Upper lobe of left lung (tissue), 6 donors: ENCODE results near the gene USP53. TPM values are rescaled to one million over a fixed set of nuclear protein-coding genes. Genes with fewer than 3 reads are reported as not detected.

Experiments used
- ATAC-seq, 2 donors: fragments of 200-7000 bp; cut with Tn5 transposase; one replicate each; pipeline ENCODE4 v1.9.1; 2022; ENCODE audit warnings: mild to moderate bottlenecking in 2 of 2, moderate library complexity in 2 of 2; ENCODE audit not compliant: low FRiP score in 2 of 2
- DNase-seq, 2 donors: peaks; one replicate each; pipeline ENCODE4 v3.0.0-alpha.2; 2019 to 2020
- H3K27ac ChIP-seq, 4 donors: fragments of 200-600 bp; sonication (generic); one replicate each; pipeline ENCODE4 v1.5.1; 2016 to 2019
- H3K27me3 ChIP-seq, 4 donors: fragments of 200-600 bp; sonication (generic); one replicate each; pipeline ENCODE4 v1.5.1; 2017 to 2019
- H3K36me3 ChIP-seq, 4 donors: fragments of 200-600 bp; sonication (generic); one replicate each; pipeline ENCODE4 v1.5.1; 2016 to 2019
- H3K4me1 ChIP-seq, 4 donors: fragments of 200-600 bp; sonication (generic); one replicate each; pipeline ENCODE4 v1.5.1; 2018 to 2019
- H3K4me3 ChIP-seq, 4 donors: fragments of 200-600 bp; sonication (generic); one replicate each; pipeline ENCODE4 v1.5.1; 2017 to 2019; ENCODE audit warnings: mild to moderate bottlenecking in 2 of 4, moderate library complexity in 1 of 4
- H3K9me3 ChIP-seq, 4 donors: fragments of 200-600 bp; sonication (generic); one replicate each; pipeline ENCODE4 v1.5.1; 2018 to 2019
- EP300 ChIP-seq, 4 donors: sonication (generic); formaldehyde crosslinking; IDR thresholded peaks; one replicate each; pipeline ENCODE4 v1.5.1; 2017; ENCODE audit warnings: antibody characterized with exemption in 4 of 4, control low read depth in 2 of 4
- POLR2A ChIP-seq, 4 donors: fragments of 450-650 bp; IDR thresholded peaks; one replicate each; pipeline ENCODE4 v1.5.1; 2016 to 2017; ENCODE audit warnings: antibody characterized with exemption in 4 of 4, mild to moderate bottlenecking in 2 of 4
- POLR2AphosphoS5 ChIP-seq, 2 donors: sonication (generic); formaldehyde crosslinking; IDR thresholded peaks; one replicate each; pipeline ENCODE4 v1.5.1; 2017; ENCODE audit warnings: antibody characterized with exemption in 2 of 2
- WGBS, 2 donors: methylation state at CpG; one replicate each; pipeline ENCODE4 v1.1.5; 2017 to 2018; 5-methylcytosine and 5-hydroxymethylcytosine counted together
- total RNA-seq, 6 donors: library from RNA; depleted of rRNA in 4 of 6; stranded (reverse); fragments of >200 nt in 4 of 6; gene quantifications; one replicate each; pipeline versions ENCODE4 v1.1.0 to v1.2.1, GENCODE V29; 2016 to 2021
- TF ChIP-seq, protein P1 (sequence below), 6 experiments: fragments of 450-650 bp in 4 of 6; fragments of 200-600 bp in 2 of 6; sonication (generic) in 2 of 6; IDR thresholded peaks; one replicate each; pipeline ENCODE4 v1.5.1; 2016 to 2019; ENCODE audit warnings: antibody characterized with exemption in 6 of 6
- donor health status: DM: no; HTN: no; CAD: no; lungs with moderate emphysema.
- donor health status: DM: no; HTN: yes; CAD: no; lungs with severe emphysema.

Gene USP53
- total RNA-seq, 6 donors from 2014 or later, result 44.4 to 130 (median 56.0) TPM

DNA sequence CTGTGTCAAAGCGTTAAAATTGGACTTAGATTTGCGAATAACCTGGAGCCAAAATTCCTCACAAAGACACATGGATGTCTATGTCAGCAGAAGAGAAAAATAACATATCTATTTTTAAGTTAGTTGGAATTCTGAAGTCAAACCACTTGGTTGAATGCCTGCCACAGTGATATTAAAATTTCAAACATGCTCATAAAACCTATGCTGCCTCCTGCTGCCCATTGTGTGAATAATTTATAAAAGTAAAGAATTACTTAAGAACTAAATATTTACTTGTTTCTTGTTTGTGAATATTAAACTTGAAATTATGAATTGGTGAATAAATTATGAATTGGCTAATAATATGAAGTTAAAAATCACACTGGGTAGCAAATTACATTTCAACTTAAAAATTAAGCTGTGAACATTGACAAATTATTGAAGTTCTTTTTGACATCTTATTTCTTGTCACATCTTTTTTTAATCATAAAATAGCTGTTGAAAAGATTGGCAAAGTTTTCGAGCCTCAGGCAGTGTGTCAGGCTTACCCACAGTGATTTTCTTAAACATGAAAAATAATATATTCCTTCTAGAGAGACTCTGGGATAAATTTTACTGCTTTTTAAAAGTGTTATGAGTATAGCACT is 74.0 kb downstream of the USP53 start:
- no peaks in the 10 kb centered on the region for H3K27me3 ChIP-seq
- TF ChIP-seq, protein P1, sequence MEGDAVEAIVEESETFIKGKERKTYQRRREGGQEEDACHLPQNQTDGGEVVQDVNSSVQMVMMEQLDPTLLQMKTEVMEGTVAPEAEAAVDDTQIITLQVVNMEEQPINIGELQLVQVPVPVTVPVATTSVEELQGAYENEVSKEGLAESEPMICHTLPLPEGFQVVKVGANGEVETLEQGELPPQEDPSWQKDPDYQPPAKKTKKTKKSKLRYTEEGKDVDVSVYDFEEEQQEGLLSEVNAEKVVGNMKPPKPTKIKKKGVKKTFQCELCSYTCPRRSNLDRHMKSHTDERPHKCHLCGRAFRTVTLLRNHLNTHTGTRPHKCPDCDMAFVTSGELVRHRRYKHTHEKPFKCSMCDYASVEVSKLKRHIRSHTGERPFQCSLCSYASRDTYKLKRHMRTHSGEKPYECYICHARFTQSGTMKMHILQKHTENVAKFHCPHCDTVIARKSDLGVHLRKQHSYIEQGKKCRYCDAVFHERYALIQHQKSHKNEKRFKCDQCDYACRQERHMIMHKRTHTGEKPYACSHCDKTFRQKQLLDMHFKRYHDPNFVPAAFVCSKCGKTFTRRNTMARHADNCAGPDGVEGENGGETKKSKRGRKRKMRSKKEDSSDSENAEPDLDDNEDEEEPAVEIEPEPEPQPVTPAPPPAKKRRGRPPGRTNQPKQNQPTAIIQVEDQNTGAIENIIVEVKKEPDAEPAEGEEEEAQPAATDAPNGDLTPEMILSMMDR (IDR thresholded peaks at IDR 0.05), result peak in 5 of 6 experiments; percentile 15 to 70 (median 56)
- no peak for TF ChIP-seq POLR2AphosphoS5 (IDR thresholded peaks at IDR 0.05)
- DNase-seq, result no peak

GRCh38 chr4:119289313-119289712 is 76.8 kb downstream of the USP53 start:
- WGBS, 2 donors, result 95 to 100% methylated on average over 5 of the region's 5 CpGs
- TF ChIP-seq EP300 (IDR thresholded peaks at IDR 0.05) (no peak), POLR2AphosphoS5 (IDR thresholded peaks at IDR 0.05) (no peak), POLR2A (IDR thresholded peaks at IDR 0.05) (no peak)
- TF ChIP-seq, protein P1 (IDR thresholded peaks at IDR 0.05), result no peak
- DNase-seq (no peak), ATAC-seq (no peak)
- Histone ChIP-seq H3K4me3 (no peak overlapping the region), H3K4me1 (peaks cover 7 to 22% (median 14%) of the 10 kb centered on the region in 4 donors), H3K36me3 (peaks cover 0 to 22% (median 8%) of the 10 kb centered on the region in 4 donors), H3K9me3 (no peaks in the 10 kb centered on the region), H3K27ac (no peak overlapping the region), H3K27me3 (no peaks in the 10 kb centered on the region)

More for the DNA sequence above, 74.0 kb downstream of the USP53 start:
- peaks cover 0 to 3% (median 1%) of the 10 kb centered on the region in 4 donors for H3K36me3 ChIP-seq
- WGBS, 2 donors, result 54 to 55% methylated on average over 3 of the region's 3 CpGs
- no peak overlapping the region for H3K27ac ChIP-seq
- peak in 1 of 2 donors; percentile 69 for ATAC-seq
- H3K4me1 ChIP-seq, result peaks cover 7 to 30% (median 20%) of the 10 kb centered on the region in 4 donors
- H3K9me3 ChIP-seq, result no peaks in the 10 kb centered on the region
- no peak overlapping the region for H3K4me3 ChIP-seq

DNA sequence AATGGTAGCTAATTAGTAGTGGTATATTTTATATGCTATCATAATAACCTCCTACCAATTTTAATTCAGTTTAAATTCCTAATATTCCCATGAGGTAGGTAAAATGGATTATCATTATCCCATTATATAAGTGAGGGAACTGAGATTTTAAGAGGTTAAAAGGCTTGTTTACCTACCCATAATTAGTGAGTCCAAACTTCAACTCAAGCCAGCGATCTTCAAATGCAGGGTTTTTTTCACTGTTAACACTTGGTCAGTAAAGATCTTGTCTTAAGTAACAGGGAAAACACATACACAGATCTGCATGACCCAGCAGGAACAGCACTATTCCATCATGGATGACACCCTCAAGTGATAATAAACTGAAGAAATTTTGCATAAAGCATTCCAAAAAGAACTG is 78.1 kb downstream of the USP53 start:
- H3K4me1 ChIP-seq, result peaks cover 0 to 9% (median 5%) of the 10 kb centered on the region in 4 donors
- DNase-seq (no peak), ATAC-seq (no peak)
- no peak overlapping the region for H3K27ac ChIP-seq
- H3K9me3 ChIP-seq, result no peaks in the 10 kb centered on the region
- H3K36me3 ChIP-seq, result peaks cover 0 to 24% (median 8%) of the 10 kb centered on the region in 4 donors
- no peaks in the 10 kb centered on the region for H3K27me3 ChIP-seq
- TF ChIP-seq POLR2AphosphoS5 (IDR thresholded peaks at IDR 0.05) (no peak), POLR2A (IDR thresholded peaks at IDR 0.05) (no peak), EP300 (IDR thresholded peaks at IDR 0.05) (no peak)
- TF ChIP-seq, protein P1 (IDR thresholded peaks at IDR 0.05), result no peak
- no peak overlapping the region for H3K4me3 ChIP-seq
- WGBS, 2 donors, result 90 to 94% methylated on average over 1 of the region's 1 CpG

- Histone ChIP-seq H3K9me3 (no peaks in the 10 kb centered on the region), H3K27ac (no peak overlapping the region), H3K27me3 (no peaks in the 10 kb centered on the region), H3K4me3 (no peak overlapping the region), H3K36me3 (peaks cover 0 to 42% (median 11%) of the 10 kb centered on the region in 4 donors), H3K4me1 (peaks cover 19 to 27% (median 22%) of the 10 kb centered on the region in 4 donors)
- TF ChIP-seq, protein P1 (IDR thresholded peaks at IDR 0.05), result no peak
- TF ChIP-seq POLR2AphosphoS5 (IDR thresholded peaks at IDR 0.05), result no peak
- TF ChIP-seq POLR2A (IDR thresholded peaks at IDR 0.05), result no peak
- no peak for TF ChIP-seq EP300 (IDR thresholded peaks at IDR 0.05)
- WGBS, 2 donors, result 93 to 100% methylated on average over 2 of the region's 2 CpGs
- ATAC-seq (no peak), DNase-seq (no peak)
These were observed 83.8 kb downstream of the USP53 start for GRCh38 chr4:119296356-119296755.

DNA sequence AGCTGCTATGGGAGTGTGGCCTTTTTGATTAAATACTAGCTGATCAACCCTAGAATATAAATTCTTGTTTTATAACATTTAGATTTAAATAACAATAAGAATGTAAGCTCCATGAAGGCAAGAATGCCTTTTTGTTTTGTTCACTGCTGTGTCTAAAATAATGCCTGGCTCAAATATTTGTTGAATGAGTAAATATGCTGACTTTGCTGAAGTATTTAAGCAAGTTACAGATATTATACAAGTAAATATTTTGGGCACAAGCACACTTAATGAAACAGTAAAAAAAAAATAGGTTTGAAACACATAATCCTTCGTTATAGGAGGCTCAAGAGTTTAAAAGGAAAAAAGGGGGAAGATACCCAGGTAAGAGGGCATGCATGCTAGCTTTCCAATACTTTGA is 85.3 kb downstream of the USP53 start:
- ATAC-seq, result no peak
- peak overlapping the region in 1 of 4 donors; percentile 62 for H3K4me3 ChIP-seq
- H3K4me1 ChIP-seq, result peaks cover 19 to 28% (median 22%) of the 10 kb centered on the region in 4 donors
- no peaks in the 10 kb centered on the region for H3K9me3 ChIP-seq
- peaks cover 0 to 30% (median 8%) of the 10 kb centered on the region in 4 donors for H3K36me3 ChIP-seq
- DNase-seq, result no peak
- TF ChIP-seq POLR2AphosphoS5 (IDR thresholded peaks at IDR 0.05), result no peak
- TF ChIP-seq EP300 (IDR thresholded peaks at IDR 0.05), result no peak
- no peak overlapping the region for H3K27ac ChIP-seq
- H3K27me3 ChIP-seq, result no peaks in the 10 kb centered on the region
- WGBS, 2 donors, result 85 to 86% methylated on average over 1 of the region's 1 CpG
